ENCODE data around the gene HCK.
A peak's percentile ranks its signal among the peaks of the same experiment; 100 is the strongest.
"Not testable (repeated sequence)": the region's sequence is repeated elsewhere in the genome, so short reads cannot be mapped to it uniquely, and the experiment has no call there.

The HCK gene

DNA sequence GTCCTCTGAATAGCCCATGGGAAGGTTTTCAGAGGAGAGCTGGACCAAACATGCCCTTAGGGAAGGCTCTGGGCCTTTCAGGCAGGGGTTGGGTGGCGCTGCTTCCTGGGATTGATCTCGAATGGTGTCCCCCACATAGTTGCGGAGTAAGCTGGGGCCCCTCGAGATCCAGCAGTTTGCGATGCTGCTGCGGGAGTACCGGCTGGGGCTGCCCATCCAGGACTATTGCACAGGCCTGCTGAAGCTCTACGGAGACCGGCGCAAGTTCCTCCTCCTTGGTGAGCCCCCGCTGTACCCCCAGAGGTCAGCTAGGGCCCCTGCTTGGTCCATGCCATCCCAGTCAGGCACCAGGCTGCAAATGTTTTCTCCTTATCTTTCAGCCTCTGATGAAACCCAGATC is 22.5 kb upstream of the HCK start:
- DNase-seq = no peak

DNA sequence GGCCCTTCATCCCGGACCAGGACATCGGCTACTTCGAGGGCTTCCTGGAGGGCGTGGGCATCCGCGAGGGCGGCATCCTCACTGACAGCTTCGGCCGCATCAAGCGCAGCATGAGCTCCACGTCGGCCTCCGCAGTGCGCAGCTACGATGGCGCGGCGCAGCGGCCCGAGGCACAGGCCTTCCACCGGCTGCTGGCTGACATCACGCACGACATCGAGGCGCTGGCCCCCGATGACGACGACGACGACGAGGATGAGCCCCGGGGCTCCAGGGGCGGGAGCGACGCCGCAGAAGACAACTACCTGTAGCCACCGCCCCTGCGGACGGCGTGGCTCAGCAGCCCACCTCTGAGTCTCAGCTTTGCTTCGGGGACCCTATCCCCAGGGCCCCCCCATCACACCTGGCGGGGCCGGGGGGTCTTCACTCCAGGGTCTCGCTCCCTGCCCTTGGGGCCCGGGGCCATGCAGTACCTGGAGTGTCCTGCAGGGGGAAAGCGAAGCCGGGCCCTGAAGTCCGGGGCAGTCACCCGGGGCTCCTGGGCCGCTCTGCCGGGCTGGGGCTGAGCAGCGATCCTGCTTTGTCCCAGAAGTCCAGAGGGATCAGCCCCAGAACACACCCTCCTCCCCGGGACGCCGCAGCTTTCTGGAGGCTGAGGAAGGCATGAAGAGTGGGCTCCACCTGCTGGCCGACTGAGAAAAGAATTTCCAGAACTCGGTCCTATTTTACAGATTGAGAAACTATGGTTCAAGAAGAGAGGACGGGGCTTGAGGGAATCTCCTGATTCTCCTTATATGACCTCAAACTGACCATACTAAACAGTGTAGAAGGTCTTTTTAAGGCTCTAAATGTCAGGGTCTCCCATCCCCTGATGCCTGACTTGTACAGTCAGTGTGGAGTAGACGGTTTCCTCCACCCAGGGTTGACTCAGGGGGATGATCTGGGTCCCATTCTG is 20.8 kb upstream of the HCK start:
- DNase-seq = peak; percentile 57

DNA sequence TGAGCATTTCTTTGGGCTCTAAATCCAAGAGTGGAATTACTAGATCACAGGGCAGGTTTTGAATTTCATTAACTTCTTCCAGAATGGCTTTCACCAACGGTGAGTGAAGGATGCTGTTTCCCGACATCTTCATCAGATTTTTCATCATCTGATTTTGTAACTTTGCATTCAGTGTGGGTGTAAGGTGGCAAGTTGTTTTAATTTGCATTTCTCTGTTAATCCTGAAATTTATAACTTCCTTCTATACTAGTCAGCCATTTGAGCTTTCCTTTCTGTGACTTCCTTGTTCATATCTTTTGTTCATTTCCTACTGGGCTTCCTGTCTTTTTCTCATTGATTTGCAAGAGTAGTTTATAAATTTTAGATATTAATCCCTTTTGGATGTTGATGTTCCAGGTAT is 18.7 kb upstream of the HCK start:
- DNase-seq = no peak

DNA sequence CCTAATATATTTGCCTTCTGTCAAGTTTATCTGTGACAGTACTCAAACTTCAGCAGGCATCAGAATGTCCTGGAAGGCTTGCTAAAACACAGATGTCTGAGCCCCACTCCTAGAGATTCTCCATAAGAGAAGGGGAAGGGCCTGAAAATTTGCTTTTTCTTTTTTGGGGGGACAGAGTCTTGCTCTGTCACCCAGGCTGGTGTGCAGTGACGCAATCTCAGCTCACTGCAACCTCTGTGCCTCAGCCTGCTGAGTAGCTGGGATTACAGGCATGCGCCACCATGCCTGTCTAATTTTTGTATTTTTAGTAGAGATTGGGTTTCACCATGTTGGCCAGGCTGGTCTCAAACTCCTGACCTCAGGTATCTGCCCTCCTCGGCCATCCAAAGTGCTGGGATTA is 18.3 kb upstream of the HCK start:
- not testable (repeated sequence) for DNase-seq

DNA sequence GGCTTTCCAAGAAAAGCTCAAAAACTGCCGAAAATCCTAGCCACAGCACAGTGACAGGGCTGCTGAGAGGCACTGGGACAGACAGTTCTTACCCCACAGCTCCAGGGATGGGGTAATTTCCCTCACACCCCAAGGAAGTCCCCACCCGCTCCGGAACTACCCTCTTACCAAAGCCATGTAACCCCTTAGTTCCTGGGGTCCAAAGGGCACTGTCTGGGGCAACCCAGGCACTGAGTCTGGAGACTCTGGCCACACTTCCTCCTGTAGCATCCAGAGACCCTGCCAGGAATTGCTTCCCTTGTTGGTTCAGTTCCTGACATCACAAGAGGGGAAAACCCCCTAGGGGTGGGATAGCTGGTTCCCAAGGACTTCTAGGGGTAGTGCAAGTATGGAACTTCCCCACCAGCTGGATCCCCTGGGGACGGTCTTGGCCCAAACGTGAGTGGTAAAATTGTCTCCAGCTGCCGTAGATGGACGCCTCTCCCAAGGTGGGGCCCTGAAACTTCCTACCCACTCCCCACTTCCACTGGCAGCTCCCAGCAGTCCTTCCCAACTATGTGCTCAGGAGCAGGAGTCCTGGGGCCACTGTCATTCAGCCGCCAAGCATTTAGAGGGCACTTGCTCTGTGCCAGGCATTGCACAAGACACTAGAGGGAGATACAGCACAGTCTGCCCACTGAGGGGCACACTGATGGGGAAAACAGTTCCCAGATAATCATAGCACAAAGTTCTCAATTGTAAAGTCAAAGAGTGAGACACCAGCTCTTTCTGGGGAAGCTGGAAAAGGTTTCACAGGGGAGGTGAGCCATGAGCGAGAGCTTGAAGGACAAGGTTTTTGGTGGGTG is 17.2 kb upstream of the HCK start:
- DNase-seq = no peak

DNA sequence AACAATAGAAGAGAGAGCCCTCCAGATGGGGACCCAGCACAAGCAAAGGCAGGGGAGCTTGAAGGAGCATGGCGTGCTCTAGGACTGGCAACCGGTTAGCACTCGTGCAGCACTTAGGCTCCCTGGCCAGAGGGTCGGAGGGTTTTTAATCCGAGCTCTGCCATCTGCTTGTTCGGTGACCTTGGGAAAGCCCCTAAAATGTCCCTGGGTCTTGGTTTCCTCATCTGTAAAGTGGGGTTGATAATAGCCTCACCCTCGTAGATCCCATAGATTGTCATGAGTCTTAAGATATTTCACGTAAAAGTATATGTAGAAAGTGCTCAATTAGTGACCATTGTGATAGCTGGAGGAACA is 16.6 kb upstream of the HCK start:
- no peak for DNase-seq

DNA sequence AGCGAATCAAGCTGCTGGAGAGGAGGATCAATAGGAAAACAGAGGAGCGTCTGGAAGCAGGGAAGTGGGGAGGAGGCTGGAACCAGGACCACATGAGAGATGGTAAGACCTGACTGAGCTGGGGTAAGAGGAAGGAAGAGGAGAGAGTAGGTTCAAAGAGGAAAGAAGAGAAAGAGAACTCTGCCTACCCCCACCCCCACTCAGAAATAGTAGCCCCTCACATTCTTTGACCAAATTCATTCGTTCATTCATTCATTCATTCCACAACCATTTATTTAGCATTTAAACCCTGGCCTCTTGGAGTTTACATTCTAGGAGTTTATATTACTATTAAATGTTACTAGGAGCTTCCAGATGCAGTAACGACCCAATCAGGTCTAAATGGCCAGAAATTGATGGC is 15.8 kb upstream of the HCK start:
- DNase-seq = no peak

DNA sequence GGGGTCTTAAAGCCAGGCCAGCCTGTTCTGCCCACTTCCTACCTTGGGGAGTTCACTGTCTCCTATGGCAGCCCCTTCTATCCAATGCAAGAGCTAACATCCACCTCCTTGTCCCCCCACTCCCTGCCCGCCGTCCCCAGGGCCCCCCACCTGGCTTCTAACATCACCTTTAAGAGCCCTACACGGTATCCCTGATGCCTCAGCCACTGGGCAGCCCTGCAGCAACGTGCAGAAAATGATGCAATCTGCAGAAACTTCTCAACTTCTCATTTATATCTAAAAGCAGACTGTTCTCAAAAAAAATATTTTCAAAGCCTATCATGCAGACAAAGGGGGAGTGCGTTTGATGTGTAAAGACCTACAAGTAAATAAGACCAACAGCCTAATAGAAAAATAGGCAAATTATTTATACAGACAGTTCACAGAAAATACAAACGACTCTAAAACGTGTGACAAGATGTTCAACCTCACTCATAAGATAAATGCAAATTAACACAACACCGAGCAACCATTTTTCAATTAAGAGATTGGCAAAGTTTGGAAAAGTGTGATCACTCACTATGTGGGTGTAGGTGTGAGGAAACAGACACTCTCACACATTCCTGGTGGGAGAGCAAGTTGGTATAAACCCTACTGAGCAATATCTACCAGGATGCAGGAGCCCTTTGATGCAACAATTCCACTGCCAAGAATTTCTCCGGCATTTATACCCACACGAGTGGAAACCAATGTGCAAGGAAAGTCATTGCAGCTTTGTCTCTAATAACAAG is 15.1 kb upstream of the HCK start:
- DNase-seq = no peak

DNA sequence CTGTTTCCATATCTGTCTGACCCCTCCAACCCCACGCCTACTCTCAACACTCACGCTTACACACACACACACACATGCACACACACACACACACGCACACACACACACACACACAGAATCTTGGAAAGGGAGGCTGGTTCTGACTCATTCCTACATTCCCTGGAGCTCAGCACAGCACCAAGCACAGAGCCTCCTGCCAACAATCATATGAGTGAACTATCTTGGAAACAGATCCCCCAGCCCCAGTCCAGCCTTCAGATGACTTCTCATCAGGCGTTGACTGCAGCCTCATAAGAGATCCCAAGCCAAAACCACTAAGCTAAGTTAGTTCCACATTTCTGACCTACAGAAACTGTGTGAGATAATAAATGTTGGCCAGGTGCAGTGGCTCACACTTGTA is 14.1 kb upstream of the HCK start:
- DNase-seq = no peak

DNA sequence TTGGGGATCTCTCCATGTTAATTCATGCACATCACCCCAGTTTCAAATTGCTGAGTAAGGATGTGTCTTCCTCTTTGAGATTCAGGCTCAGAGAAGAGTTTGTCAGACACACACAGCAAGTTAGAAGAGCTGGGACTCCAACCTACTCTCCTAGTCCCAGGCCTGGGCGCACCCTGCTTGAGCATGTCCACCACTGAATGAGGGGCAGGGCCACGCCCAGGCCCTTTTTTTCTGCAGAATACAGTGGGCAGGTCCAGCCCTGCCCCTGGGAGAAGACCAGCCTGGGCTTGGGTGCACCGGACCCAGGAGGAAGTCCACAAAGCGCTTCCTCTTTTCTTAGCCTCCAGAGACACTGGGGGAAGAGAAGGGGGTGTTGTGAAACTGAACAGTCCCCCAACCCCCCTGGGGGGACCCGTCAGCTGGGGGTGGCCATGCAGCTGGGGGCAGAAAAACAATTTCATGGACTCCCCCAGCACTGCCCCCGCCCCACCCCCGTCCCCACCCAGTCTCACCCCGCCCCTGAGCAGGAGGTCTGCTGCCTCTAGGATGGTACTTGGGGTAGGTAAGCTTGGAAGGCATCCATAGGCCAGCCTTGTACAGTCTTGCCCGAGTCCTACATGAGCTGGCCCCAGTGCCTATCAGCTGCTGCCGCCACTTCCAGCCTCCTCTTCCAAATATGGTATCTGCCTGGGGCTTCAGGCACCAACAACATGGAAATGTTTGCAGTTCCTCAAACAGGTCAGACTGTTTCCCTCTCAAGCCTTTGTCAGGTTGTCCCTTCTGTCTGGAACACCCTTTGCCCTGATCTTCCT is 11.7 kb upstream of the HCK start:
- no peak for DNase-seq

DNA sequence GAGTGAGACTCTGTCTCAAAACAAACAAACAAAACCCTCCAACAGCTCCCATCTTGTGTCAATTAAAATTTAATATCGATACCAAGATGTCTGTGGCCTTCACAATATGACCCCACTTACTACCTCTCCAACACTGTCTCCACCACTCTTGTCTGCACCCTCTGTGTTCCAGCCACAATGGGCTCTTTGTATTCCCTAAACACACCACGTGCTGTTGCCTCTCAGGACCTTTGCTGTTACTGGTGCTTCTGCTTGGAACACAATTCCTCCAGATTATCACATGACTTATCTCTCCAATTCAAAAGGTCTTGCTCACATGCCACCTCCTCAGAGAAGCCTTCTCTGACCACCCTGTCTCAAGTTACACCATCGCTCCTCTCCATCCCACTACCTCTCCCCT is 6.0 kb upstream of the HCK start:
- DNase-seq = no peak

DNA sequence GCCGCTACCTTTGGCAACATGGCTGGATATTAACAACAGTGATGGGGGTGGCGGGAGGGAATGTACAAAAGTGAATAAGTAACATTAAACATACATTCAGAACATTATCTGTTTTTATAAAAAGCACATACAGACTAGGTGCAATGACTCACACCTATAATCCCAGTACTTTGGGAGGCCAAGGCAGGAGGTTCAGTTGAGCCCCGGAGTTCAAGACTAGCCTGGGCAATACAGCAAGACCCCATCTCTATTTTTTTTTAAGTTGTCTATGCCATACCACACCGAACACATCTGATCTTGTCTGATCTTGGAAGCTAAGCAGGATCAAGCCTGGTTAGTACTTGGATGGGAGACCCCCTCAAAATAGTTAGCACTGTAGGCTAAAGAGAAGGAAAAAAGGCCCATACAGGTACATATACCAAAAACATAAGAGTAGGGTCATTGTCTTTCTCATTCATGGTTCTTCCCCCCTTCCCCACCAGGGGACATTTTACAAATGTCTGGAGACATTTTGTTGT is 1.7 kb upstream of the HCK start:
- DNase-seq = no peak

DNA sequence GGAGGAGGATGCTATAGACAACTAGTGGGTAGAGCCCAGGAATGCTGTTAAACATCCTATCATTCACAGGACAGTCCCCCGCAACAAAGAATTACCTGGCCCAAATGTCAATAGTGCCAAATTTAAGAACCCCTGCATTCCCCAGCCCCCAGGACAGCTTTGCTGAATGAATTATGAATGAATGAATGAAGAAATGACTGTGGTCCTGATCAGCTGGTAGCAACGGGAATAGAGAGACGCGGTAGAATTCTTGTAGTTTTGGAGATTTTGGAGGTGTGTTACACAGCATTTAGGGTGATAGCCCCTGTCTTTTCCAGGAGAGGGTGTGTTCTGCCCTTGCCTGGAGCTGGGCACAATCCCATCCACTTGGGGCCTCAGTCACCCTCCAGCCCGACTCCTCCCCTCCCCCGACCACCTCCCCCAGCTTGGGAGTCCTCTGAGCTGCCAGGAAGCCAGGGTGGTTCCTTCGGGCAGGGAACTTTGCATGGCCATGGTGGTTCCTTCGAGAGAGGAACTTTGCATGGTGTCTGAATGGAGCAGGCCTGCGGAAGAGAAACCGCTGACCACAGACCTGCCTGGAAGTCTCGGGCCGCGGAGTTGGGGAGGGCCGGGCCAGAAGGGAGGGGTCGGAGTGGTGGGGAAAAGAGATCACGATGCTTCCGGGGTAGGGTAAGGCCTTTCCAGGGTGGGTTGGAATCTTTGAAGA is 1.0 kb upstream of the HCK start:
- DNase-seq = no peak

DNA sequence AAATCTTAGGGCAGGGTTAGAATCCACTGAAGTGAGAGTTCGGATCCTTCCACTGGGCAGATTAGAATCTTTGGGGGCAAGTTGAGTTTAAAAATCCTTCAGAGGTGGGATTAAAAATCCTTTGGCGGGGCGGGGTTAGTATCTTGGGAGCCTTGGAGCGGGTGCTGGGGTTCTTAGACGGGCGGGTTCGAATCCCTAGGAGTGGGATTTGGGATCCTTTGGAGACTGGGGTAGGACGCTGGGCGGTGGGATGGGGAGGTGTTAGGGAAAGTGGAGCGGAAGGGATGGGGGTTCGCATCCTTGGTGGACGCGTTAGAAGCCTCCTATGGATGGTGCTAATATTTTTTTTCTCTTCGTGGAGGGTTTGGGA is 337 bp upstream of the HCK start:
- no peak for DNase-seq

DNA sequence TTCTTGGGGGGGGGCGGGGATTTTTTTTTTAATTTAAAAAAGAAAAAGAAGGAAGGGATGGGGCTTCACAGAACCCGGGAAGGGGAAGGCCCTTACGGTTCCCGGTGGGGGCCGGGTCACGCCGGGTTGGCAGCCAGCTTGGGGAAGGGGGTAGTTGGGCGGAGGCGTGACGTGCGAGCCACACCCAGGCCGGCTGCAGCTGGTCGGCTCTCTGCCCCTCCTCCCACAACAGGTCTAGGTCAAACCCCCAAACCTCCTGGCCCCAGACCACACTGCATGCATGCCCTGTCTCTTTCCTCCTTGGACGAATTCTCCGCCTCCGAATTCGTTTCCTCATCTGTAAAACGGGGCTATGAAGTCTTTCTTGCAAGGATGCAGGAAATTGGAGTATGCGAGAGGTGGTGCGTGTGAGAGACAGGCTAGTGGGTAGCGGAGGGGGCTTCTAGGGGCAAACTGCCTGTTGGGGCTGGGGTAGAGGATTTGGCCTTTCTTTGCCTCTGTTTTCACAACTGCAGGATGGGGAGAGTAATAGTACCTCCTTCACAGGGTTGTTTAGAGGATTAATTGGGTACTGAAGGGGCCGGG is 828 bp downstream of the HCK start:
- no peak for DNase-seq

DNA sequence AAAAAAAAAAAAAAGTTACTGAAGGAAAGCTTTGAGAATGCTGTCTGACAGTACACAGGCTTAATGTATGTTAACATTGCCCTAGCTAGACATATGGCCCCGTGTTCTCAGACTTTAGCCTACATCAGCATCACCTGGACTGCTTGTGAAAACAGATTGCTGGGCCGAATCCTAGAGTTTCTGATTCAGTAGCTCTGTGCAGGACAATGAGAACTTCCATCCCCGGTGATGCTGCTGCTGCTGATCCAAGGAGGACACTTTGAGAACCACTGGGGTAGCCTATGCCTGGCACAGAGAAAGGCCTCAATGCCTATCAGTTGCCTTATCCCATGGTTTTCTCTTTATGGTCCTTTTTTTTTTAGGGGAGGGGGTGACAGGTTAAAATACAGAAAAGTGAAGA is 1.6 kb downstream of the HCK start:
- DNase-seq = no peak

DNA sequence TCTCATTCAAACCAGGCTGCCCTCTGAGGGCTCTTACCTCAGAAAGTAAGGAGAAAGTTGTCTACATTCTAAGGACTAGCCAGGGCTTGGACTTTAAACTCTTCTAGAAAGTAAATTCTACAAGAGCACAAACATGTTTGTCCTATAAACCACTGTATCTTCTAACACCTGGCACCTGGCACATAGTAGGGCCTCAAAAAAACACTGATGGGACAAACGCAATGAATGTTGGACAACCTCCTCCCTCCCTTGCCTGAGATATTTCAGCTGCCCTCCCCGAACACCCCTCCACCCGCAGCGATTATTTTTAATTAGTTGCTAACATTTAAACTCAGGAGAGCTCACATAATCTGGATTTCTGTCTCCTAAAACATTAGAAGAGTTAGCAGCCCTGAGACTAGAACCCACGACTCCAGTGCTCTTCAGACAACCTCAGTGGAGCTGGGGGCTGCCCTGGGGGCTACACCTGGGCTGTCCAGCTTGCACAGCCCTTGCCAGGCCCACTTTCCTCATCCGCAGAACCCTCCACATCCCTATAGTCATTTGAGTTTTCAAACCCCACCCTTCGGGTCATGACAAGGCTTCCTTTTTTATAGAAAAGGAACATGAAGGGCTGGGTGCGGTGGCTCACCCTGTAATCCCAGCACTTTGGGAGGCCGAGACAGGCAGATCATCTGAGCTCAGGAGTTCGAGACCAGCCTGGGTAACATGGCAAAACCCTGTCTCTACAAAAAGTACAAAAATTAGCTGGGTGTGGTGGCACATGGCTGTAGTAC is 4.9 kb downstream of the HCK start:
- no peak for DNase-seq

DNA sequence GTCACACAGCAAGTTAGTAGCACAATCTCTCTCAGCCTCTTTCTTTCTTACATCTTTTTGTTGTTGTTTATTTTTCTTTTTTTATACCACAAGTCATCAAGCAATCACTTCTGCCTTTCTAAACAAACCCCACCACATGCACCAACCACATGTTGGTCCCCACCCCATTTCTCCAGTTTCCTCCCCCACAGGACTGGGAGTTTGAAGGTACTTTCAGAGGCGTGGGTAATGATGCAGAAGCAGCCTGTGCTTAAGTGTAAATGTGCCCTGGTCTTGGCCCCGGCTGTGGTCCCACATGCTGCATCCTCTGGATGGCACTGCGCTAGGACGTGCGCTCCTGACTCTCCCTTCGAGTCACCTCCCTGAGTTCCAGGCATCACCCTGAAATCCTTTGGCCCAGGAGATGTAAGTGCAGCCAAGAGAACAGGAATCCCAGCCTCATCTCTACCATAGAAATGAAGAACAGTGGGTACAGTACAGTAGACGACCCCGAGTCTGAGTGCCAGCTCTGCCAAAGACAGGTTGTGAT is 5.7 kb downstream of the HCK start:
- no peak for DNase-seq

DNA sequence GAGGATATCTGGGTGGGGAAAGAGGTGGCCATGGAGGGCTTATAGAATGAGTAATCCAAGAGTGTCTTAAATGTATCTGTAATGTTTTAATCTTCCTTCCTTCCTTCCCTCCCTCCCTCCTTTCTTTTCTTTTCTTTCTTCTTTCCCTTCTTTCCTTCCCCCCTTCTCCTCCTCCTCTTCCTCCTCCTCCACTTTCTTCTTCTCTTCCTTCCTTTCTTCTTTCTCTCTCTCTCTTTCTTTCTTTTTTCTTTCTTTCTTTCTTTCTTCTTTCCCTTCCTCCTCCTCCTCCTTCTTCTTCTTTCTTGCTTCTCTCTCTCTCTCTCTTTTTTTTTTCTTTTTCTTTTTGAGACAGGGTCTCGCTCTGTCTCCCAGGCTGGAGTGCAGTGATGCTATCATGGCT is 7.1 kb downstream of the HCK start:
- no peak for DNase-seq

DNA sequence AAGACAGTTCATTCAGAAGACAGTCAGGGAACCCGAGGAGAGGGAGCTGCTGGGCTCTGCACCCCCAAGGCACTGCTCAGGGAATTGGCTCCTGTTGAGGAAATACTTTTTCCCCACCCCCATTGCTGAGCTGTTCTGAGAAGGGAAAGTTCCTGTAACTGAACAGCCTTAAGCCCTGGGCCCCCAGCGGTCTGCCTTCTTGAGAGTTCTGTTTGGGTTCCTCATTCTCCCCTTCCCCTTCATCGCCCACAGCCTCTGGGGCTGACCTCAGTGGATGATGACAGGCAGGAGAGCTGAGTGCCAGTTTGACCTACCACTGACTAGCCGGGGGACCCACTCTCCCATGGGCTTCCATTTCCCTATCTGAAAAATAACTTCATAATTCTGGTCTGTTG is 10.7 kb downstream of the HCK start:
- no peak for DNase-seq

Measured in NCI-H1092 treated with DMSO at 0.1 percent for 48 hours (cell line).